DMS53 (cell line): ENCODE measurements around the gene POLD2.
"Not testable (repeated sequence)": the region's sequence is repeated elsewhere in the genome, so short reads cannot be mapped to it uniquely, and the experiment has no call there.

Experiments used
- DNase-seq: peaks from one replicate; lab custom pipeline; 2025; lab: John Stamatoyannopoulos, UW

POLD2 gene

GRCh38 chr7:44123190-44124003 lies at the start of gene POLD2:
POLD2 (minus strand) TSS chr7:44123548; CDS start chr7:44122053, 1,495 bp downstream.
- peak; percentile 99 for DNase-seq

- DNase-seq = no peak
Observed at GRCh38 chr7:44172803-44173424, 49.6 kb upstream of the POLD2 start.

GRCh38 chr7:44172352-44172751 lies 49.0 kb upstream of the POLD2 start:
- no peak for DNase-seq

GRCh38 chr7:44171901-44172300 lies 48.6 kb upstream of the POLD2 start:
- not testable (repeated sequence) for DNase-seq

- DNase-seq = no peak
Observed at GRCh38 chr7:44167920-44168319, 44.6 kb upstream of the POLD2 start.

GRCh38 chr7:44163591-44163990 lies 40.2 kb upstream of the POLD2 start:
- DNase-seq = no peak

GRCh38 chr7:44162785-44163395 lies 39.5 kb upstream of the POLD2 start:
- DNase-seq = no peak

- no peak for DNase-seq
Observed at GRCh38 chr7:44162179-44162578, 38.8 kb upstream of the POLD2 start.

GRCh38 chr7:44161371-44161770 lies 38.0 kb upstream of the POLD2 start:
- DNase-seq = no peak

- no peak for DNase-seq
Observed at GRCh38 chr7:44159824-44160630, 36.7 kb upstream of the POLD2 start.

GRCh38 chr7:44158873-44159631 lies 35.7 kb upstream of the POLD2 start:
- no peak for DNase-seq

- DNase-seq = no peak
Observed at GRCh38 chr7:44158096-44158872, 34.9 kb upstream of the POLD2 start.

GRCh38 chr7:44157116-44158080 lies 34.0 kb upstream of the POLD2 start:
- no peak for DNase-seq

GRCh38 chr7:44156453-44157010 lies 33.2 kb upstream of the POLD2 start:
- DNase-seq = no peak

GRCh38 chr7:44155191-44156185 lies 32.1 kb upstream of the POLD2 start:
- no peak for DNase-seq

GRCh38 chr7:44154703-44155102 lies 31.4 kb upstream of the POLD2 start:
- DNase-seq = no peak

GRCh38 chr7:44153948-44154335 lies 30.6 kb upstream of the POLD2 start:
- no peak for DNase-seq
